Peyer's patch (tissue), 4 donors: ENCODE results near the gene TTC21B. TPM values are rescaled to one million over a fixed set of nuclear protein-coding genes. Genes with fewer than 3 reads are reported as not detected.

Experiments
- DNase-seq, 3 donors: peaks; one replicate each; pipeline ENCODE4 v3.0.0-alpha.2; 2017 to 2019
- H3K27ac ChIP-seq, 4 donors: fragments of 200-600 bp; sonication (generic); one replicate each; pipeline ENCODE4 v1.5.1; 2016 to 2019
- H3K27me3 ChIP-seq, 2 donors: fragments of 200-600 bp; sonication (generic); one replicate each; pipeline ENCODE4 v1.5.1; 2019
- H3K36me3 ChIP-seq, 3 donors: fragments of 200-600 bp; sonication (generic); one replicate each; pipeline ENCODE4 v1.5.1; 2016 to 2019
- H3K4me1 ChIP-seq, 4 donors: fragments of 200-600 bp; sonication (generic); one replicate each; pipeline ENCODE4 v1.5.1; 2016 to 2019
- H3K4me3 ChIP-seq, 4 donors: fragments of 200-600 bp; sonication (generic); 1 replicate in 3 of 4; 2 replicates in 1 of 4; pipeline ENCODE4 v1.5.1; 2016 to 2019; ENCODE audit warnings: mild to moderate bottlenecking in 1 of 4
- H3K9me3 ChIP-seq, 4 donors: fragments of 200-600 bp; sonication (generic); one replicate each; pipeline ENCODE4 v1.5.1; 2016 to 2019; ENCODE audit warnings: mild to moderate bottlenecking in 1 of 4
- CTCF ChIP-seq, 6 experiments: fragments of 450-650 bp in 4 of 6; fragments of 200-600 bp in 2 of 6; sonication (generic) in 1 of 6; IDR thresholded peaks; one replicate each; pipeline ENCODE4 v1.5.1; 2017 to 2019; ENCODE audit warnings: antibody characterized with exemption in 6 of 6, mild to moderate bottlenecking in 3 of 6, moderate library complexity in 1 of 6
- POLR2A ChIP-seq, 2 donors: fragments of 450-650 bp; IDR thresholded peaks; one replicate each; pipeline ENCODE4 v1.5.1; 2017; ENCODE audit warnings: antibody characterized with exemption in 2 of 2, mild to moderate bottlenecking in 2 of 2, moderate library complexity in 2 of 2
- total RNA-seq, 4 donors: library from RNA; depleted of rRNA; stranded (reverse); fragments of >200 nt; gene quantifications; one replicate each; pipeline ENCODE4 v1.1.0, GENCODE V29; 2016

TTC21B gene
- total RNA-seq, 4 donors from 2014 or later = 14.2 to 47.9 (median 32.6) TPM

- no peak for DNase-seq
- peaks cover 0 to 43% (median 0%) of the 10 kb centered on the region in 3 donors for H3K36me3 ChIP-seq
- no peak for TF ChIP-seq CTCF (IDR thresholded peaks at IDR 0.05)
- no peak for TF ChIP-seq POLR2A (IDR thresholded peaks at IDR 0.05)
Measured at GRCh38 chr2:165895974-165896373, 57.6 kb downstream of the TTC21B start.

GRCh38 chr2:165893556-165893955 lies 60.0 kb downstream of the TTC21B start:
- Histone ChIP-seq H3K4me1 (no peaks in the 10 kb centered on the region), H3K9me3 (no peaks in the 10 kb centered on the region), H3K4me3 (no peak overlapping the region), H3K36me3 (peaks cover 0 to 38% (median 0%) of the 10 kb centered on the region in 3 donors), H3K27me3 (no peaks in the 10 kb centered on the region), H3K27ac (no peak overlapping the region)
- TF ChIP-seq POLR2A (IDR thresholded peaks at IDR 0.05) = no peak
- no peak for DNase-seq

More at GRCh38 chr2:165895974-165896373, 57.6 kb downstream of the TTC21B start:
- Histone ChIP-seq H3K27me3 (no peaks in the 10 kb centered on the region), H3K27ac (no peak overlapping the region), H3K4me3 (no peak overlapping the region), H3K4me1 (no peaks in the 10 kb centered on the region), H3K9me3 (no peaks in the 10 kb centered on the region)

- Histone ChIP-seq H3K27ac (no peak overlapping the region), H3K4me1 (no peaks in the 10 kb centered on the region), H3K4me3 (no peak overlapping the region), H3K27me3 (no peaks in the 10 kb centered on the region), H3K36me3 (peaks cover 0 to 27% (median 0%) of the 10 kb centered on the region in 3 donors), H3K9me3 (no peaks in the 10 kb centered on the region)
- TF ChIP-seq CTCF (IDR thresholded peaks at IDR 0.05) = no peak
- TF ChIP-seq POLR2A (IDR thresholded peaks at IDR 0.05) = no peak
- no peak for DNase-seq
Measured at GRCh38 chr2:165892526-165892925, 61.0 kb downstream of the TTC21B start.

- no peak overlapping the region for H3K27ac ChIP-seq
- H3K27me3 ChIP-seq = no peaks in the 10 kb centered on the region
- H3K4me3 ChIP-seq = no peak overlapping the region
- peaks cover 0 to 21% (median 0%) of the 10 kb centered on the region in 3 donors for H3K36me3 ChIP-seq
- no peak for DNase-seq
- TF ChIP-seq CTCF (IDR thresholded peaks at IDR 0.05) (no peak), POLR2A (IDR thresholded peaks at IDR 0.05) (no peak)
- no peaks in the 10 kb centered on the region for H3K4me1 ChIP-seq
- no peaks in the 10 kb centered on the region for H3K9me3 ChIP-seq
Measured at GRCh38 chr2:165891943-165892342, 61.6 kb downstream of the TTC21B start.

- Histone ChIP-seq H3K27ac (no peak overlapping the region), H3K27me3 (no peaks in the 10 kb centered on the region), H3K4me3 (no peak overlapping the region), H3K4me1 (no peaks in the 10 kb centered on the region), H3K36me3 (peaks cover 0 to 19% (median 0%) of the 10 kb centered on the region in 3 donors), H3K9me3 (no peaks in the 10 kb centered on the region)
- DNase-seq = no peak
- no peak for TF ChIP-seq POLR2A (IDR thresholded peaks at IDR 0.05)
- no peak for TF ChIP-seq CTCF (IDR thresholded peaks at IDR 0.05)
Measured at GRCh38 chr2:165891345-165891744, 62.2 kb downstream of the TTC21B start.

- Histone ChIP-seq H3K27ac (no peak overlapping the region), H3K4me1 (no peaks in the 10 kb centered on the region), H3K9me3 (no peaks in the 10 kb centered on the region), H3K36me3 (peaks cover 0 to 28% (median 0%) of the 10 kb centered on the region in 3 donors), H3K4me3 (no peak overlapping the region), H3K27me3 (no peaks in the 10 kb centered on the region)
- TF ChIP-seq CTCF (IDR thresholded peaks at IDR 0.05) = no peak
- TF ChIP-seq POLR2A (IDR thresholded peaks at IDR 0.05) = no peak
- DNase-seq = no peak
Measured at GRCh38 chr2:165889798-165890197, 63.8 kb downstream of the TTC21B start.
